D721Med (cell line): ENCODE data around the gene ZNF687.

ENCODE experiments used
- DNase-seq: peaks from one replicate; pipeline ENCODE4 v3.0.0; 2011; ENCODE audit warnings: low spot score; ENCODE audit not compliant: insufficient read length
- FAIRE-seq: peaks from 2 replicates; lab custom pipeline; 2011; peaks lifted over from hg19 to GRCh38; lab: Jason Lieb, UNC
- TF ChIP-seq, protein P1 (sequence below): IDR thresholded peaks from 2 replicates; pipeline ENCODE4 v1.5.1; 2012; ENCODE audit warnings: mild to moderate bottlenecking, control low read depth; ENCODE audit not compliant: insufficient read depth; ENCODE audit errors: missing control alignments

The ZNF687 gene, protein sequence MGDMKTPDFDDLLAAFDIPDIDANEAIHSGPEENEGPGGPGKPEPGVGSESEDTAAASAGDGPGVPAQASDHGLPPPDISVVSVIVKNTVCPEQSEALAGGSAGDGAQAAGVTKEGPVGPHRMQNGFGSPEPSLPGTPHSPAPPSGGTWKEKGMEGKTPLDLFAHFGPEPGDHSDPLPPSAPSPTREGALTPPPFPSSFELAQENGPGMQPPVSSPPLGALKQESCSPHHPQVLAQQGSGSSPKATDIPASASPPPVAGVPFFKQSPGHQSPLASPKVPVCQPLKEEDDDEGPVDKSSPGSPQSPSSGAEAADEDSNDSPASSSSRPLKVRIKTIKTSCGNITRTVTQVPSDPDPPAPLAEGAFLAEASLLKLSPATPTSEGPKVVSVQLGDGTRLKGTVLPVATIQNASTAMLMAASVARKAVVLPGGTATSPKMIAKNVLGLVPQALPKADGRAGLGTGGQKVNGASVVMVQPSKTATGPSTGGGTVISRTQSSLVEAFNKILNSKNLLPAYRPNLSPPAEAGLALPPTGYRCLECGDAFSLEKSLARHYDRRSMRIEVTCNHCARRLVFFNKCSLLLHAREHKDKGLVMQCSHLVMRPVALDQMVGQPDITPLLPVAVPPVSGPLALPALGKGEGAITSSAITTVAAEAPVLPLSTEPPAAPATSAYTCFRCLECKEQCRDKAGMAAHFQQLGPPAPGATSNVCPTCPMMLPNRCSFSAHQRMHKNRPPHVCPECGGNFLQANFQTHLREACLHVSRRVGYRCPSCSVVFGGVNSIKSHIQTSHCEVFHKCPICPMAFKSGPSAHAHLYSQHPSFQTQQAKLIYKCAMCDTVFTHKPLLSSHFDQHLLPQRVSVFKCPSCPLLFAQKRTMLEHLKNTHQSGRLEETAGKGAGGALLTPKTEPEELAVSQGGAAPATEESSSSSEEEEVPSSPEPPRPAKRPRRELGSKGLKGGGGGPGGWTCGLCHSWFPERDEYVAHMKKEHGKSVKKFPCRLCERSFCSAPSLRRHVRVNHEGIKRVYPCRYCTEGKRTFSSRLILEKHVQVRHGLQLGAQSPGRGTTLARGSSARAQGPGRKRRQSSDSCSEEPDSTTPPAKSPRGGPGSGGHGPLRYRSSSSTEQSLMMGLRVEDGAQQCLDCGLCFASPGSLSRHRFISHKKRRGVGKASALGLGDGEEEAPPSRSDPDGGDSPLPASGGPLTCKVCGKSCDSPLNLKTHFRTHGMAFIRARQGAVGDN

GRCh38 chr1:151281969-151282882 is at the start of gene ZNF687:
Gene ZNF687, plus strand, starts transcription at chr1:151282299. Its CDS starts 3,993 bp downstream, at chr1:151286292.
- TF ChIP-seq, protein P1, sequence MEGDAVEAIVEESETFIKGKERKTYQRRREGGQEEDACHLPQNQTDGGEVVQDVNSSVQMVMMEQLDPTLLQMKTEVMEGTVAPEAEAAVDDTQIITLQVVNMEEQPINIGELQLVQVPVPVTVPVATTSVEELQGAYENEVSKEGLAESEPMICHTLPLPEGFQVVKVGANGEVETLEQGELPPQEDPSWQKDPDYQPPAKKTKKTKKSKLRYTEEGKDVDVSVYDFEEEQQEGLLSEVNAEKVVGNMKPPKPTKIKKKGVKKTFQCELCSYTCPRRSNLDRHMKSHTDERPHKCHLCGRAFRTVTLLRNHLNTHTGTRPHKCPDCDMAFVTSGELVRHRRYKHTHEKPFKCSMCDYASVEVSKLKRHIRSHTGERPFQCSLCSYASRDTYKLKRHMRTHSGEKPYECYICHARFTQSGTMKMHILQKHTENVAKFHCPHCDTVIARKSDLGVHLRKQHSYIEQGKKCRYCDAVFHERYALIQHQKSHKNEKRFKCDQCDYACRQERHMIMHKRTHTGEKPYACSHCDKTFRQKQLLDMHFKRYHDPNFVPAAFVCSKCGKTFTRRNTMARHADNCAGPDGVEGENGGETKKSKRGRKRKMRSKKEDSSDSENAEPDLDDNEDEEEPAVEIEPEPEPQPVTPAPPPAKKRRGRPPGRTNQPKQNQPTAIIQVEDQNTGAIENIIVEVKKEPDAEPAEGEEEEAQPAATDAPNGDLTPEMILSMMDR = no peak
- DNase-seq = peak; percentile 99
- peak; percentile 32 for FAIRE-seq

GRCh38 chr1:151235235-151235634 is 46.9 kb upstream of the ZNF687 start:
- DNase-seq (no peak), FAIRE-seq (no peak)
- TF ChIP-seq, protein P1 = no peak

DNA sequence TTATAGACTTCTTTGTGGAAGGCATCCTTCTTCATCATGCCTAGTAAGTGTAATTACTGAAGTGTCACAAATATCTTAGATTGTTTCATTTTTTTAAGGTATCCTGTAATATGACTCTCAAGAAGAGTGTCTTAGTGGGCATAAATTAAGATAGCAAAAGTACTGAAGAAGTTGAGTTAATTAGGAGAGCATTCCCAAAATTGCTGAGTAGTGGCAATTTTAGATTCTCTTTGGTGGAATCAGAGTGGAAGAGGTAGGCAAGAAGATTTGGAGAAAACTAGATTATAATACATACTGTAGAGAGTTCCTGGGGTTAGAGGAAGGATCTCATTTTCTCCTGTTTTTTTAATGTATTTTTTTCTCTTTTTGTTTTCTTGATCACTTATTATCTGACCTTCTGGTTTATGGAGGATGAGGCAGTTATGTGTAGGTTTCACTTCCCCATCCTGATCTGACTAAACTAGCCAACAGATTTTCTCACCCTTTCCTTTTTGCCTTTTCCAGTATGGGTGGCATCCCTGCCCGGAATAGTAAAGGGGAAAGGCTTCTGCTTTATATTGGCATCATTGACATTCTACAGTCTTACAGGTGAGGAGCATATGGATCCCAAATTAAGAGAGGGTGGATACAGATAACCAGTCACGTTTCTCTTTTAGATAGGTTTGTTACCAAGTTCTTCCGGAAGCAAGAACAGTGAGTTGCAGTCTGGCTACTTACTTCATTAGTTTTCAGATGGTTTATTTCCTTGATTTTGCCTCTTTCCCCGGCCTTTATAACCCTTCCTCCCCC is 44.2 kb upstream of the ZNF687 start:
- no peak for FAIRE-seq

DNA sequence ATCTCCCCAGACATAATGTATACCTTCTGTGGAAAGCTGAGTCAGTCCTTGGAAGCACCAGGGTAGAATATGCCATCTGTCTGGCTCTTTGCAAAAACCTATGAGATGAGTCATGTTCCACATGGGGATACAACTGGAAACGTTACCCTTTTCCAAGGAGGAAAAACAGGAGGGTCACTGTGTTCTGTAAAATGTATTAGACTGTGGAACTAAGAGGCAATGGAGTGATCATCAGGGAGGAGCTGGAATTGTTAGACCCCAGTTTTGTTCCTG is 43.7 kb upstream of the ZNF687 start:
- TF ChIP-seq, protein P1 = no peak
- no peak for DNase-seq
- FAIRE-seq = no peak

More for the DNA sequence above, 44.2 kb upstream of the ZNF687 start:
- no peak for DNase-seq
- TF ChIP-seq, protein P1 = no peak

- TF ChIP-seq, protein P1 = no peak
- DNase-seq = no peak
- no peak for FAIRE-seq
These were observed 39.7 kb upstream of the ZNF687 start for GRCh38 chr1:151242442-151242841.
